HG02885 (cell line): ENCODE results near the gene PTPN23.

ENCODE experiments used
- ATAC-seq: cut with Tn5 transposase; IDR thresholded peaks from one replicate; pipeline ENCODE4 v1.9.1; 2021; ENCODE audit warnings: mild to moderate bottlenecking; ENCODE audit not compliant: unreplicated experiment, poor library complexity

Gene PTPN23

GRCh38 chr3:47418167-47419082 is 37.6 kb downstream of the PTPN23 start:
- no peak for ATAC-seq

GRCh38 chr3:47419083-47420043 is 38.5 kb downstream of the PTPN23 start:
- ATAC-seq: no peak

- no peak for ATAC-seq
Observed at GRCh38 chr3:47420044-47420430, 39.2 kb downstream of the PTPN23 start.

- ATAC-seq: peak; percentile 86
Observed at GRCh38 chr3:47420511-47421484, 40.0 kb downstream of the PTPN23 start.

- ATAC-seq: no peak
Observed at GRCh38 chr3:47421741-47422649, 41.2 kb downstream of the PTPN23 start.

- no peak for ATAC-seq
Observed at GRCh38 chr3:47422743-47423142, 41.9 kb downstream of the PTPN23 start.

- no peak for ATAC-seq
Observed at GRCh38 chr3:47423548-47424145, 42.8 kb downstream of the PTPN23 start.

GRCh38 chr3:47424434-47425382 is 43.9 kb downstream of the PTPN23 start:
- ATAC-seq: no peak

- ATAC-seq: no peak
Observed at GRCh38 chr3:47425383-47425778, 44.6 kb downstream of the PTPN23 start.

- no peak for ATAC-seq
Observed at GRCh38 chr3:47425959-47426358, 45.1 kb downstream of the PTPN23 start.

GRCh38 chr3:47427866-47428265 is 47.0 kb downstream of the PTPN23 start:
- ATAC-seq: no peak

- ATAC-seq: no peak
Observed at GRCh38 chr3:47428662-47429061, 47.8 kb downstream of the PTPN23 start.

- no peak for ATAC-seq
Observed at GRCh38 chr3:47429476-47430270, 48.9 kb downstream of the PTPN23 start.

- ATAC-seq: no peak
Observed at GRCh38 chr3:47430606-47431005, 49.8 kb downstream of the PTPN23 start.

GRCh38 chr3:47431225-47431624 is 50.4 kb downstream of the PTPN23 start:
- no peak for ATAC-seq

GRCh38 chr3:47432673-47433072 is 51.9 kb downstream of the PTPN23 start:
- ATAC-seq: no peak

- no peak for ATAC-seq
Observed at GRCh38 chr3:47433796-47434195, 53.0 kb downstream of the PTPN23 start.
